DMS 273 (cell line): ENCODE measurements around the gene LRRC10B.
A peak's percentile ranks its signal among the peaks of the same experiment; 100 is the strongest.

Experiments
- DNase-seq: peaks from one replicate; lab custom pipeline; 2025; ENCODE audit not compliant: unreplicated experiment; lab: John Stamatoyannopoulos, UW

LRRC10B gene

GRCh38 chr11:61486011-61486620 lies 22.4 kb upstream of the LRRC10B start:
- no peak for DNase-seq

- no peak for DNase-seq
Observed at GRCh38 chr11:61486779-61487178, 21.8 kb upstream of the LRRC10B start.

GRCh38 chr11:61487342-61488025 lies 21.1 kb upstream of the LRRC10B start:
- DNase-seq = no peak

- DNase-seq = no peak
Observed at GRCh38 chr11:61488651-61489291, 19.8 kb upstream of the LRRC10B start.

- DNase-seq = peak; percentile 47
Observed at GRCh38 chr11:61489833-61490721, 18.5 kb upstream of the LRRC10B start.

GRCh38 chr11:61491736-61492395 lies 16.7 kb upstream of the LRRC10B start:
- peak; percentile 59 for DNase-seq

GRCh38 chr11:61494381-61494961 lies 14.1 kb upstream of the LRRC10B start:
- peak; percentile 61 for DNase-seq

GRCh38 chr11:61495801-61496601 lies 12.5 kb upstream of the LRRC10B start:
- DNase-seq = peak; percentile 97

GRCh38 chr11:61496602-61497400 lies 11.7 kb upstream of the LRRC10B start:
- no peak for DNase-seq

- no peak for DNase-seq
Observed at GRCh38 chr11:61497473-61497872, 11.1 kb upstream of the LRRC10B start.

GRCh38 chr11:61497876-61498275 lies 10.7 kb upstream of the LRRC10B start:
- DNase-seq = no peak

GRCh38 chr11:61498767-61499341 lies 9.7 kb upstream of the LRRC10B start:
- DNase-seq = no peak

GRCh38 chr11:61499816-61500491 lies 8.6 kb upstream of the LRRC10B start:
- DNase-seq = no peak

GRCh38 chr11:61502522-61502921 lies 6.0 kb upstream of the LRRC10B start:
- no peak for DNase-seq

GRCh38 chr11:61503135-61503770 lies 5.3 kb upstream of the LRRC10B start:
- DNase-seq = no peak

GRCh38 chr11:61505106-61505505 lies 3.4 kb upstream of the LRRC10B start:
- no peak for DNase-seq

- peak; percentile 56 for DNase-seq
Observed at GRCh38 chr11:61505640-61506155, 2.9 kb upstream of the LRRC10B start.
